Measurements from ENCODE around the gene TCF20.

TCF20 gene

GRCh38 chr22:42282252-42282942 is 11.9 kb upstream of the TCF20 start:
- DNase-seq (ENCODE audit: low spot score) = no peak

- no peak for DNase-seq (ENCODE audit: low spot score)
Observed at GRCh38 chr22:42281706-42282251, 11.3 kb upstream of the TCF20 start.

GRCh38 chr22:42281284-42281683 is 10.8 kb upstream of the TCF20 start:
- DNase-seq (ENCODE audit: low spot score) = no peak

- no peak for DNase-seq (ENCODE audit: low spot score)
Observed at GRCh38 chr22:42280836-42281235, 10.4 kb upstream of the TCF20 start.

- DNase-seq (ENCODE audit: low spot score) = no peak
Observed at GRCh38 chr22:42280140-42280539, 9.7 kb upstream of the TCF20 start.

GRCh38 chr22:42279425-42280020 is 9.1 kb upstream of the TCF20 start:
- no peak for DNase-seq (ENCODE audit: low spot score)

- DNase-seq (ENCODE audit: low spot score) = no peak
Observed at GRCh38 chr22:42277988-42278776, 7.7 kb upstream of the TCF20 start.

GRCh38 chr22:42277232-42277753 is 6.8 kb upstream of the TCF20 start:
- DNase-seq (ENCODE audit: low spot score) = no peak

- DNase-seq (ENCODE audit: low spot score) = no peak
Observed at GRCh38 chr22:42275970-42276369, 5.5 kb upstream of the TCF20 start.

GRCh38 chr22:42275176-42275575 is 4.7 kb upstream of the TCF20 start:
- DNase-seq (ENCODE audit: low spot score) = no peak

- no peak for DNase-seq (ENCODE audit: low spot score)
Observed at GRCh38 chr22:42273855-42274451, 3.5 kb upstream of the TCF20 start.

GRCh38 chr22:42272431-42272999 is 2.1 kb upstream of the TCF20 start:
- DNase-seq (ENCODE audit: low spot score) = no peak

- no peak for DNase-seq (ENCODE audit: low spot score)
Observed at GRCh38 chr22:42271906-42272305, 1.5 kb upstream of the TCF20 start.

- DNase-seq (ENCODE audit: low spot score) = no peak
Observed at GRCh38 chr22:42271191-42271813, 849 bp upstream of the TCF20 start.

- peak; percentile 89 for DNase-seq (ENCODE audit: low spot score)
Observed at GRCh38 chr22:42270176-42270509, 310 bp downstream of the TCF20 start.

- peak; percentile 87 for DNase-seq (ENCODE audit: low spot score)
Observed at GRCh38 chr22:42269432-42270175, 849 bp downstream of the TCF20 start.

- DNase-seq (ENCODE audit: low spot score) = no peak
Observed at GRCh38 chr22:42268852-42269410, 1.5 kb downstream of the TCF20 start.

GRCh38 chr22:42265321-42265720 is 5.1 kb downstream of the TCF20 start:
- DNase-seq (ENCODE audit: low spot score) = no peak

GRCh38 chr22:42263944-42264343 is 6.5 kb downstream of the TCF20 start:
- no peak for DNase-seq (ENCODE audit: low spot score)

GRCh38 chr22:42262964-42263363 is 7.5 kb downstream of the TCF20 start:
- no peak for DNase-seq (ENCODE audit: low spot score)
